ENCODE measurements around the gene TYRP1. TPM values are rescaled to one million over a fixed set of nuclear protein-coding genes. Genes with fewer than 3 reads are reported as not detected.

The TYRP1 gene
- total and polyA plus RNA-seq, 12 donors: 0.11 to 0.12 TPM; not detected in 10

DNA sequence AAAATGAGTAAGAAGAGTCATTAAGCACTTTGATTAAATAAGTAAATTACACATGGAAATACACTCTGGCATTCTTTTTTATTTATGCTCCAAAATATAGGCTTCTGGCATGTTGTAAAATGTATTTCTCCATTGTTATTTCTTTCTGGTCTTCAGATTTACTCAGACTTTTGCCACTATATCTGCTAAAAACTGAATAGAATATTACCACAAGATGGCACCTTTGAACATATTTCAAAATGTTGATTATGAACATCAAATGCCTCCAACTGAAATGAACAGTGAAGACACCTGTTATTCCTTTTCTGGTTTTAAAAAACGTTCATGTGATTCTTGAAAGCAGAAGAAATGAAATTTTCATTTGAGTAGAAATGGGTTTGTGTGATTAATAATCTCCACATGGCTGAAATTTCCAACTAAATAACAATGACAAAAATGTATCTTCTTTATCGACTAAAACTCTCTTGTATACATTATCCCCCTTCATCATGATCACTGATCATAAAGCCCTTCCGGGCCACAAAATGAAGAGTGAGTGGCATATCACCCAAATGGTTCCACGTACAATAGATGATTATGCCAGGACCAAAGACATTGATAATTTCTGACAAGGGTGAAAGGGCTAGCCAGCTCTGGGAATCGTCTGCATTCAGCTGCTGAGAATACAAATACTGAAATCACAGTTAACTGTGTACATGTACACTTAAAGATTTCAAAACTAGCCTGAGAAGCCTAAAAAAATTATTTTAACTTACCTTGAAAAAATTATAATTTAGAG lies 23.8 kb downstream of the TYRP1 start:
- Histone ChIP-seq H3K4me1 (replicated peaks in 1 of 2) (no peaks in the 10 kb centered on the region), H3K9me3 (replicated peaks in 1 of 3) (no peaks in the 10 kb centered on the region), H3K27ac (no peak overlapping the region), H3K36me3 (replicated peaks in 1 of 2) (no peaks in the 10 kb centered on the region), H3K4me3 (no peak overlapping the region), H3K27me3 (no peaks in the 10 kb centered on the region)
- TF ChIP-seq, protein P1, sequence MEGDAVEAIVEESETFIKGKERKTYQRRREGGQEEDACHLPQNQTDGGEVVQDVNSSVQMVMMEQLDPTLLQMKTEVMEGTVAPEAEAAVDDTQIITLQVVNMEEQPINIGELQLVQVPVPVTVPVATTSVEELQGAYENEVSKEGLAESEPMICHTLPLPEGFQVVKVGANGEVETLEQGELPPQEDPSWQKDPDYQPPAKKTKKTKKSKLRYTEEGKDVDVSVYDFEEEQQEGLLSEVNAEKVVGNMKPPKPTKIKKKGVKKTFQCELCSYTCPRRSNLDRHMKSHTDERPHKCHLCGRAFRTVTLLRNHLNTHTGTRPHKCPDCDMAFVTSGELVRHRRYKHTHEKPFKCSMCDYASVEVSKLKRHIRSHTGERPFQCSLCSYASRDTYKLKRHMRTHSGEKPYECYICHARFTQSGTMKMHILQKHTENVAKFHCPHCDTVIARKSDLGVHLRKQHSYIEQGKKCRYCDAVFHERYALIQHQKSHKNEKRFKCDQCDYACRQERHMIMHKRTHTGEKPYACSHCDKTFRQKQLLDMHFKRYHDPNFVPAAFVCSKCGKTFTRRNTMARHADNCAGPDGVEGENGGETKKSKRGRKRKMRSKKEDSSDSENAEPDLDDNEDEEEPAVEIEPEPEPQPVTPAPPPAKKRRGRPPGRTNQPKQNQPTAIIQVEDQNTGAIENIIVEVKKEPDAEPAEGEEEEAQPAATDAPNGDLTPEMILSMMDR (IDR thresholded peaks at IDR 0.05): peak in 1 of 6 experiments; percentile 17
- TF ChIP-seq POLR2A (IDR thresholded peaks at IDR 0.05): no peak
- no peak for DNase-seq
- intact Hi-C loops (cut with DNase I): no loop called here
- WGBS, 4 donors: 61 to 69% (median 65%) methylated on average over 5 of the region's 5 CpGs

- no peaks in the 10 kb centered on the region for H3K36me3 ChIP-seq (replicated peaks in 1 of 2)
- TF ChIP-seq POLR2A (IDR thresholded peaks at IDR 0.05): no peak
- TF ChIP-seq, protein P1 (IDR thresholded peaks at IDR 0.05): no peak
- H3K9me3 ChIP-seq (replicated peaks in 1 of 3): no peaks in the 10 kb centered on the region
- no peak overlapping the region for H3K4me3 ChIP-seq
- H3K27me3 ChIP-seq: no peaks in the 10 kb centered on the region
- 66 to 70% (median 69%) methylated on average over 1 of the region's 1 CpG for WGBS, 4 donors
- no peak for DNase-seq
- intact Hi-C loops (cut with DNase I): no loop called here
- no peaks in the 10 kb centered on the region for H3K4me1 ChIP-seq (replicated peaks in 1 of 2)
- no peak overlapping the region for H3K27ac ChIP-seq
Observed at GRCh38 chr9:12717907-12718306, 24.7 kb downstream of the TYRP1 start.

DNA sequence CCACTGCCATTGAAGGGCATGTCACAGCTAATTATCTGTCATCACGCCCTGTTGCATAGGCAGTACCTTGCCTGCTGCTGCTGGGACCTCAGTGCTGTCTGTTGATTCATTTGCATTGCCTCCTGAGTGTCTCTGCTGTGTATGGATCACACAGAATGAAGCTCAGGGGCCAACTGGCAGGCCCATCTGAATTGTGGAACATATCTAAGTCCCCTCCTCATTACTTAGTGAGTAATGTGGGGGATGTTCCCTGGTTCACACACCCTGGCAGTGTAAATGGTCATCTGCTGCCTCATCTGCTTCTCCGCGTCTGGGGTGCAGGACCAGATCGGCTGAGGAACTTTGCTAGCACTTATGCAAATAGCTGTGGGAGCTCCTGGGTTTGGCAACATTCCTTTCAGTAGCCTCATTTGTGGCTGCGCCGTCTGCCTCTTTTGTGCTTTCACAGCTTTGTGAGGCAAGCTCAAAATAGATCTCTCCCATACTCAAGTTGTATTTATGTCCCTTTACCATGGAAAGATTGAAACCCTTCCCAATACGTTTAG lies 25.4 kb downstream of the TYRP1 start:
- intact Hi-C loops (cut with DNase I): no loop called here
- DNase-seq: no peak
- H3K4me3 ChIP-seq: no peak overlapping the region
- no peaks in the 10 kb centered on the region for H3K36me3 ChIP-seq (replicated peaks in 1 of 2)
- H3K9me3 ChIP-seq (replicated peaks in 1 of 3): no peaks in the 10 kb centered on the region
- WGBS, 4 donors: 63 to 76% (median 71%) methylated on average over 7 of the region's 7 CpGs
- no peaks in the 10 kb centered on the region for H3K4me1 ChIP-seq (replicated peaks in 1 of 2)
- H3K27ac ChIP-seq: no peak overlapping the region
- no peaks in the 10 kb centered on the region for H3K27me3 ChIP-seq
- no peak for TF ChIP-seq POLR2A (IDR thresholded peaks at IDR 0.05)
- TF ChIP-seq, protein P1 (IDR thresholded peaks at IDR 0.05): no peak

GRCh38 chr9:12719431-12719830 lies 26.2 kb downstream of the TYRP1 start:
- Histone ChIP-seq H3K9me3 (replicated peaks in 1 of 3) (no peaks in the 10 kb centered on the region), H3K4me3 (no peak overlapping the region), H3K27ac (no peak overlapping the region), H3K4me1 (replicated peaks in 1 of 2) (no peaks in the 10 kb centered on the region), H3K27me3 (no peaks in the 10 kb centered on the region), H3K36me3 (replicated peaks in 1 of 2) (no peaks in the 10 kb centered on the region)
- DNase-seq: no peak
- WGBS, 4 donors: 3 to 12% (median 9%) methylated on average over 1 of the region's 1 CpG
- intact Hi-C loops (cut with DNase I): no loop called here
- no peak for TF ChIP-seq POLR2A (IDR thresholded peaks at IDR 0.05)
- TF ChIP-seq, protein P1 (IDR thresholded peaks at IDR 0.05): peak; percentile 23 to 55 (median 44)
